Left renal pelvis (tissue), 4 donors: Measurements from ENCODE around the gene TTC1. TPM values are rescaled to one million over a fixed set of nuclear protein-coding genes. Genes with fewer than 3 reads are reported as not detected.
"Not testable (repeated sequence)": the region's sequence is repeated elsewhere in the genome, so short reads cannot be mapped to it uniquely, and the experiment has no call there.

Experiments
- DNase-seq, 4 donors: peaks; one replicate each; pipeline ENCODE4 v3.0.0-alpha.2; 2013; ENCODE audit warnings: low read depth in 4 of 4, low spot score in 3 of 4
- polyA plus RNA-seq, 4 donors: library from polyadenylated mRNA; unstranded; fragments of 120-200 nt; gene quantifications; one replicate each; pipeline ENCODE4 v1.2.1, GENCODE V29; 2013; ENCODE audit not compliant: insufficient read length in 4 of 4

The TTC1 gene
- polyA plus RNA-seq, 4 donors = 59.4 to 72.2 (median 63.6) TPM

- DNase-seq = no peak
Observed at GRCh38 chr5:159993194-159993593, 15.7 kb upstream of the TTC1 start.

GRCh38 chr5:159995907-159996306 lies 13.0 kb upstream of the TTC1 start:
- DNase-seq = no peak

- no peak for DNase-seq
Observed at GRCh38 chr5:160001457-160001856, 7.5 kb upstream of the TTC1 start.

- no peak for DNase-seq
Observed at GRCh38 chr5:160007514-160007913, 1.4 kb upstream of the TTC1 start.

GRCh38 chr5:160008529-160008876 lies 436 bp upstream of the TTC1 start:
- DNase-seq = not testable (repeated sequence)

- no peak for DNase-seq
Observed at GRCh38 chr5:160009591-160009989, 651 bp downstream of the TTC1 start.

GRCh38 chr5:160011471-160011870 lies 2.5 kb downstream of the TTC1 start:
- DNase-seq = no peak

- not testable (repeated sequence) for DNase-seq
Observed at GRCh38 chr5:160014197-160014596, 5.3 kb downstream of the TTC1 start.

- DNase-seq = no peak
Observed at GRCh38 chr5:160018945-160019625, 10.1 kb downstream of the TTC1 start.

GRCh38 chr5:160020266-160020770 lies 11.4 kb downstream of the TTC1 start:
- DNase-seq = no peak

- DNase-seq = no peak
Observed at GRCh38 chr5:160020964-160021363, 12.0 kb downstream of the TTC1 start.

GRCh38 chr5:160021831-160022446 lies 13.0 kb downstream of the TTC1 start:
- peak in 2 of 4 donors; percentile 43 to 54 for DNase-seq

GRCh38 chr5:160023007-160023907 lies 14.3 kb downstream of the TTC1 start:
- DNase-seq = no peak

- no peak for DNase-seq
Observed at GRCh38 chr5:160023908-160024630, 15.1 kb downstream of the TTC1 start.

GRCh38 chr5:160029004-160029403 lies 20.1 kb downstream of the TTC1 start:
- DNase-seq = no peak

GRCh38 chr5:160029540-160030139 lies 20.7 kb downstream of the TTC1 start:
- DNase-seq = no peak

GRCh38 chr5:160030631-160031377 lies 21.9 kb downstream of the TTC1 start:
- DNase-seq = no peak

- DNase-seq = no peak
Observed at GRCh38 chr5:160033546-160034252, 24.8 kb downstream of the TTC1 start.

GRCh38 chr5:160036243-160036642 lies 27.3 kb downstream of the TTC1 start:
- DNase-seq = no peak
